ENCODE results near the gene JAKMIP1.

DNA sequence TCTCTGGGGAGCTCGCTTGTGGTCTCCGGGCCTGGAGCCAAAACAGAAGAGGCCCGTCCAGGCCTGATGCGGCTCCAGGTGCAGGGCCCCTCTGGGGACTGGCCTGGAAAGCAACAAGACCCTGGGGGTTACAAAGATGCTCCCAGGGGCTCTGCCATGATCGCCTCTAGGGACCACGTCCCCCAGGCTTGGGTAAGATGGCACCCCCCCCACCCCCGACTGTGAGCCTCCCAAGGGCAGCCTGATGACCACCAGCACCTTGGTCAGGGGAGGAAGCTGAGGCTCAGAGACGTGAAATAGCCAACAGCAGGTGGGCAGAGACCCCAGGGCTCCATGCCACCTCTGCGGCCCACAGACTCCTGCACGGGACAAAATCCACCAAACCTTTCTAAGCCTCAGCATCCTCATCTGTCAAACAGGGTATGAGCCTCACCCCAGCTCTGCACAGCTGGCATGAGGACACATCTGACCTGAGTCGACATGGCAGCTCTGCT lies 207.5 kb downstream of the JAKMIP1 start:
- TF ChIP-seq, protein P1, sequence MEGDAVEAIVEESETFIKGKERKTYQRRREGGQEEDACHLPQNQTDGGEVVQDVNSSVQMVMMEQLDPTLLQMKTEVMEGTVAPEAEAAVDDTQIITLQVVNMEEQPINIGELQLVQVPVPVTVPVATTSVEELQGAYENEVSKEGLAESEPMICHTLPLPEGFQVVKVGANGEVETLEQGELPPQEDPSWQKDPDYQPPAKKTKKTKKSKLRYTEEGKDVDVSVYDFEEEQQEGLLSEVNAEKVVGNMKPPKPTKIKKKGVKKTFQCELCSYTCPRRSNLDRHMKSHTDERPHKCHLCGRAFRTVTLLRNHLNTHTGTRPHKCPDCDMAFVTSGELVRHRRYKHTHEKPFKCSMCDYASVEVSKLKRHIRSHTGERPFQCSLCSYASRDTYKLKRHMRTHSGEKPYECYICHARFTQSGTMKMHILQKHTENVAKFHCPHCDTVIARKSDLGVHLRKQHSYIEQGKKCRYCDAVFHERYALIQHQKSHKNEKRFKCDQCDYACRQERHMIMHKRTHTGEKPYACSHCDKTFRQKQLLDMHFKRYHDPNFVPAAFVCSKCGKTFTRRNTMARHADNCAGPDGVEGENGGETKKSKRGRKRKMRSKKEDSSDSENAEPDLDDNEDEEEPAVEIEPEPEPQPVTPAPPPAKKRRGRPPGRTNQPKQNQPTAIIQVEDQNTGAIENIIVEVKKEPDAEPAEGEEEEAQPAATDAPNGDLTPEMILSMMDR (IDR thresholded peaks at IDR 0.05), result no peak
- no peak for TF ChIP-seq POLR2A (IDR thresholded peaks at IDR 0.05)
